ENCODE results near the gene AADACL4. TPM values are rescaled to one million over a fixed set of nuclear protein-coding genes. Genes with fewer than 3 reads are reported as not detected.

AADACL4 gene
- not detected in 2 replicates for total RNA-seq (ENCODE audit: low replicate concordance)

- DNase-seq (ENCODE audit: low read depth): no peak
- H3K4me3 ChIP-seq (ENCODE audit: low read depth, low read length): no peak within 1 kb of the TSS
- no peak for TF ChIP-seq CTCF (IDR thresholded peaks at IDR 0.05; ENCODE audit: insufficient read depth, low read length)
These were observed at the start of gene AADACL4 for GRCh38 chr1:12643785-12644184. Gene AADACL4, plus strand, starts transcription at chr1:12644085. Its CDS starts 462 bp downstream, at chr1:12644547.

- no peak for TF ChIP-seq CTCF (IDR thresholded peaks at IDR 0.05; ENCODE audit: insufficient read depth, low read length)
- peak overlapping the region; percentile 48 for H3K4me3 ChIP-seq (ENCODE audit: low read depth, low read length)
- DNase-seq (ENCODE audit: low read depth): no peak
These were observed 49.4 kb upstream of the AADACL4 start for GRCh38 chr1:12594490-12594889.

- peak overlapping the region; percentile 59 for H3K4me3 ChIP-seq (ENCODE audit: low read depth, low read length)
- peak; percentile 90 for DNase-seq (ENCODE audit: low read depth)
- TF ChIP-seq CTCF (IDR thresholded peaks at IDR 0.05; ENCODE audit: insufficient read depth, low read length): no peak
These were observed 48.7 kb upstream of the AADACL4 start for GRCh38 chr1:12594966-12595756.

GRCh38 chr1:12595757-12596006 lies 48.2 kb upstream of the AADACL4 start:
- TF ChIP-seq CTCF (IDR thresholded peaks at IDR 0.05; ENCODE audit: insufficient read depth, low read length): no peak
- peak overlapping the region; percentile 59 for H3K4me3 ChIP-seq (ENCODE audit: low read depth, low read length)
- DNase-seq (ENCODE audit: low read depth): no peak

- peak; percentile 99 for DNase-seq (ENCODE audit: low read depth)
- no peak for TF ChIP-seq CTCF (IDR thresholded peaks at IDR 0.05; ENCODE audit: insufficient read depth, low read length)
- H3K4me3 ChIP-seq (ENCODE audit: low read depth, low read length): peak overlapping the region; percentile 55
These were observed 47.7 kb upstream of the AADACL4 start for GRCh38 chr1:12596007-12596821.

- no peak for DNase-seq (ENCODE audit: low read depth)
- H3K4me3 ChIP-seq (ENCODE audit: low read depth, low read length): no peak overlapping the region
- TF ChIP-seq CTCF (IDR thresholded peaks at IDR 0.05; ENCODE audit: insufficient read depth, low read length): no peak
These were observed 46.1 kb upstream of the AADACL4 start for GRCh38 chr1:12597792-12598191.

All from fibroblast of the aortic adventitia (primary cell).